HFFc6 (cell line): ENCODE results near the gene USP53. TPM values are rescaled to one million over a fixed set of nuclear protein-coding genes. Genes with fewer than 3 reads are reported as not detected.

Source experiments
- DNase-seq: peaks from one replicate; pipeline ENCODE4 v3.0.0-alpha.2; 2018
- H3K27ac Mint-ChIP-seq: 2 replicates; pipeline ENCODE4 v1.8.0; 2020; ENCODE audit warnings: mild to moderate bottlenecking, mixed read lengths
- H3K27me3 Mint-ChIP-seq: 2 replicates; pipeline ENCODE4 v1.8.0; 2021; ENCODE audit warnings: mild to moderate bottlenecking, moderate library complexity, mixed read lengths; ENCODE audit not compliant: insufficient read depth
- H3K36me3 Mint-ChIP-seq: 2 replicates; pipeline ENCODE4 v1.8.0; 2021; ENCODE audit warnings: low read depth, mixed read lengths
- H3K4me1 Mint-ChIP-seq: 2 replicates; pipeline ENCODE4 v1.8.0; 2020; ENCODE audit warnings: low read depth, mixed read lengths
- H3K4me3 Mint-ChIP-seq: 2 replicates; pipeline ENCODE4 v1.8.0; 2020; ENCODE audit warnings: mild to moderate bottlenecking, moderate library complexity, mixed read lengths
- H3K9me3 Mint-ChIP-seq: 2 replicates; pipeline ENCODE4 v1.8.0; 2020; ENCODE audit warnings: mild to moderate bottlenecking, mixed read lengths
- CTCF ChIP-seq: fragments of 200-600 bp; sonication (generic); IDR thresholded peaks from 2 replicates; pipeline ENCODE4 v1.5.0; 2021; ENCODE audit warnings: antibody characterized with exemption, mild to moderate bottlenecking
- total RNA-seq, 6 experiments: library from RNA; stranded (reverse); fragmentation: NEBNext Ultra II Directional; extraction: Animal tissue kit (Norgen Biotek cat#: 25700); gene quantifications; 2 replicates in 1 of 6; 3 replicates in 5 of 6; pipeline ENCODE4 v1.2.3, GENCODE V29; 2021

USP53 gene
- total RNA-seq, 6 experiments from 2014 or later, result 113 to 187 (median 120) TPM

- TF ChIP-seq CTCF, result no peak
- Mint-ChIP-seq H3K4me3 (no peak overlapping the region), H3K36me3 (peaks cover 63% of the 10 kb centered on the region), H3K4me1 (peaks cover 75% of the 10 kb centered on the region), H3K27ac (peak overlapping the region; percentile 67), H3K9me3 (no peaks in the 10 kb centered on the region), H3K27me3 (peaks cover 20% of the 10 kb centered on the region)
- DNase-seq, result no peak
These were observed 15.9 kb downstream of the USP53 start for GRCh38 chr4:119228406-119228805.

DNA sequence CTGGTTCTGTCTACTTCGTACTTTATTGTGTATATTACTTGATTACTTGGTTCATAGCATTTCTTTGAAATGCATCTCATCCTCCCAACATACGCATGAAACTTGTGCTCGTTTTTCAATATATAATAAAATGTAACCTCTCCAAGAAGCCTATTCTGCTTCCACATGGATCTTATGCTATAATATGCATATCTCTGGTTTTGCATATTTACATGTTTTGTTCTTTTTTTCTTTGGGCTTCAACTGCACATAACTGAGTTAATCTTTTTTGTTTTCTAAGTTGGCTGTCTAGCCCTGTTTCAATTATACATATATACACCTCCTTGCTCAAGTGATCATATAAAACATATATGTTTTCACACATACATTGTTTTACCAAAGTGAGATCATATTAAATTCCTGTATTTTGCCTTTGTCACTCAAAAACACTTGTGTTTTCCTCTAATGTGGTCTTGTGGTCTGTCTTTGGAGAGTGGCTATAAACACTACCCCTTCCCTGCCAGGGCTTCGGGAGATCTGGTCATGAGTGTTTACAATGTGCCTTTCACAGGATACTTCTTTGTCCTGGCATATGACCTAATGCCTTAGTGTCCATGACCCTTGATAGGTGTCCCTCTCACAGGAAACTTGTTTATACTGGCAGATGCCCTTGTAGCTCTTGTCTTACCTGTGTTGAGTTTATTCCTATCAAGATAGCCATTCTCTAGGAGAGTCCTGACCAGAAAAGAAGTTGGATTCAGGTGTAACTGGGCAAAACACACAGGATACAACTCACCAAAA lies 17.6 kb downstream of the USP53 start:
- peaks cover 78% of the 10 kb centered on the region for H3K4me1 Mint-ChIP-seq
- H3K36me3 Mint-ChIP-seq, result peaks cover 61% of the 10 kb centered on the region
- H3K27me3 Mint-ChIP-seq, result peaks cover 20% of the 10 kb centered on the region
- H3K9me3 Mint-ChIP-seq, result no peaks in the 10 kb centered on the region
- TF ChIP-seq CTCF, result no peak
- H3K4me3 Mint-ChIP-seq, result no peak overlapping the region
- H3K27ac Mint-ChIP-seq, result peak overlapping the region; percentile 14; the same call in 1 of the 2 replicates
- DNase-seq, result no peak

GRCh38 chr4:119231491-119231890 lies 19.0 kb downstream of the USP53 start:
- no peaks in the 10 kb centered on the region for H3K9me3 Mint-ChIP-seq
- no peak for TF ChIP-seq CTCF
- peak overlapping the region; percentile 44 for H3K27ac Mint-ChIP-seq
- H3K27me3 Mint-ChIP-seq, result peaks cover 17% of the 10 kb centered on the region
- no peak overlapping the region for H3K4me3 Mint-ChIP-seq
- peaks cover 65% of the 10 kb centered on the region for H3K36me3 Mint-ChIP-seq
- H3K4me1 Mint-ChIP-seq, result peaks cover 81% of the 10 kb centered on the region
- DNase-seq, result no peak

- Mint-ChIP-seq H3K9me3 (no peaks in the 10 kb centered on the region), H3K27ac (0 out of 2 replicates have a peak overlapping the region, but pooled peaks have one; percentile 44), H3K27me3 (peaks cover 15% of the 10 kb centered on the region), H3K4me3 (no peak overlapping the region), H3K36me3 (peaks cover 71% of the 10 kb centered on the region), H3K4me1 (peaks cover 79% of the 10 kb centered on the region)
- DNase-seq, result no peak
- no peak for TF ChIP-seq CTCF
These were observed 19.8 kb downstream of the USP53 start for GRCh38 chr4:119232286-119232685.

GRCh38 chr4:119233191-119233590 lies 20.7 kb downstream of the USP53 start:
- no peak for TF ChIP-seq CTCF
- peaks cover 72% of the 10 kb centered on the region for H3K36me3 Mint-ChIP-seq
- peaks cover 11% of the 10 kb centered on the region for H3K27me3 Mint-ChIP-seq
- peak overlapping the region; percentile 69 for H3K27ac Mint-ChIP-seq
- H3K4me1 Mint-ChIP-seq, result peaks cover 77% of the 10 kb centered on the region
- peak overlapping the region; percentile 53 for H3K4me3 Mint-ChIP-seq
- no peak for DNase-seq
- no peaks in the 10 kb centered on the region for H3K9me3 Mint-ChIP-seq
